GM19463 (cell line): ENCODE results near the gene MAP3K14.
A peak's percentile ranks its signal among the peaks of the same experiment; 100 is the strongest.

Experiments
- ATAC-seq: cut with Tn5 transposase; IDR thresholded peaks from one replicate; pipeline ENCODE4 v1.9.1; 2021; ENCODE audit warnings: mild to moderate bottlenecking, moderate library complexity; ENCODE audit not compliant: unreplicated experiment

The MAP3K14 gene

GRCh38 chr17:45238155-45238774, 78.6 kb downstream of the MAP3K14 start:
- no peak for ATAC-seq

DNA sequence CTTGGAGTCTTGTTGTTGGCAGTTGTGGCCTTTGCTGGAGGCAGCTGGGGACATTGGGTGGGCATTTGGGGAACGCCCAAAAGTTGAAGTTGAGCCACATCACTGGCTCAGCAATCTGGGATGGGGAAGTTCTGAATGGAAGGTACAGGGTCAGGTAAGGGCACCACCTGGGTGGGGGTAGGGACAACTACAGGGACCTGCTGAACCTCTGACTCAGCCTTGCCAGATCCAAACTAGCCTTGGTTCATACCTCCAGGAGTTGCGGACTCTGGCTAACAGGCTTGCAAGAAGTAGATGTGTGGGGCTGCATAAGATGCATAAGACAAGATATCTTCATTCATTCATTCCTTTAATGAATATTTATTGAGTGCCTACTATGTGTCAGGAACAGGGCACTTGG, 79.1 kb downstream of the MAP3K14 start:
- ATAC-seq = no peak

DNA sequence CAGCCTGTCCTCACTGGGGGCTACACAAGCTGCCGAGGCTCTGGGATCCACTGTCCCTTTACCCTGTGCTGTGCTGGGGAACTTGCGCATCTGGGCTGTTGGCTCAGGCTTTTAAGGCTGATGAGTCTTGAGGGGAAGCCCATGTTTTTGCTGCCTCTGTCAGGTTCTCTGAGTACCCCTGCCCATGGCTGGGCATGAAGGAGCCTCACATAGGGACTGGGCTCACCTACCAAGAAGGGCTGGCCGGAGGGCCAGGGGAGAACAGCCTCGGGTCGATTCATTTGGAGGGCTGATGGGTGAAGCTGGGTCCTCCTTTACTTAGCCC, 80.6 kb downstream of the MAP3K14 start:
- ATAC-seq = no peak

GRCh38 chr17:45235416-45236281, 81.2 kb downstream of the MAP3K14 start:
- ATAC-seq = no peak

DNA sequence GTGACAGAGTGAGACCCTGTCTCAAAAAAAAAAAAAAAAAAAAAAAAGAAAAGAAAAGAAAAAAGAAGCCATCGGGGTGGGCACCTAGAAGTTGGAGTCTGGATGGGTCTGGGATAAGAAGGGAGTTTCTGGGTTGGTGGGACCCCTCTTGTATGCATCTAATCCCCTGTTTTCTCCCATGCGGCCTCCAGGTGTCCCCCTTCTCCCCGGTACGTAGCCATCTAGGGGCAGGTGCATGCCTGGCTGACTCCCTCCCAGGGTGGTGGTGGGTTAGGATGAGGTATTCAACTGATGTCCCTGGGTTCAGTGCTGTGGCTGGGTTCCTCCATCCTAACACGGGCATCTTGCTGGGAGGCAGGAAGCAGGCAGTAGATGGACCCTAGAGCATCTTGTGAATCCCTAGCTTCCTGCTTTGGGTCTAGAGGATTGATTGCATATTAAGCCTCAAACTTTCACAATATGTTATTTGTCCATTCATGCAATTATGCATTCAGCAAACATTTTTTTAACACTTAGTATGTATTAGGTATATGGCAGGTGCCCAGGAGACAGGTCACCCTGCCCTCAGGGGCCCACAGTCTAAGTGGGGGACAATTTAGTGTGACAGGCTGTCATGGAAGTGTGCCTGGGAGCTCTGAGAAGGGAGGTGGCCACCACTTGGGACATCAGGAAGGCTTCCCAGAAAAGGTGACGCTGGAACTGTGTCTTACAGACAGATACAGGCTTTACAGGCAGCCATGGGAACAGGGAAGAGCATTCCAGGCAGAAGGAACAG, 82.0 kb downstream of the MAP3K14 start:
- ATAC-seq = no peak

- ATAC-seq = no peak
Observed at GRCh38 chr17:45233423-45233924, 83.3 kb downstream of the MAP3K14 start.

DNA sequence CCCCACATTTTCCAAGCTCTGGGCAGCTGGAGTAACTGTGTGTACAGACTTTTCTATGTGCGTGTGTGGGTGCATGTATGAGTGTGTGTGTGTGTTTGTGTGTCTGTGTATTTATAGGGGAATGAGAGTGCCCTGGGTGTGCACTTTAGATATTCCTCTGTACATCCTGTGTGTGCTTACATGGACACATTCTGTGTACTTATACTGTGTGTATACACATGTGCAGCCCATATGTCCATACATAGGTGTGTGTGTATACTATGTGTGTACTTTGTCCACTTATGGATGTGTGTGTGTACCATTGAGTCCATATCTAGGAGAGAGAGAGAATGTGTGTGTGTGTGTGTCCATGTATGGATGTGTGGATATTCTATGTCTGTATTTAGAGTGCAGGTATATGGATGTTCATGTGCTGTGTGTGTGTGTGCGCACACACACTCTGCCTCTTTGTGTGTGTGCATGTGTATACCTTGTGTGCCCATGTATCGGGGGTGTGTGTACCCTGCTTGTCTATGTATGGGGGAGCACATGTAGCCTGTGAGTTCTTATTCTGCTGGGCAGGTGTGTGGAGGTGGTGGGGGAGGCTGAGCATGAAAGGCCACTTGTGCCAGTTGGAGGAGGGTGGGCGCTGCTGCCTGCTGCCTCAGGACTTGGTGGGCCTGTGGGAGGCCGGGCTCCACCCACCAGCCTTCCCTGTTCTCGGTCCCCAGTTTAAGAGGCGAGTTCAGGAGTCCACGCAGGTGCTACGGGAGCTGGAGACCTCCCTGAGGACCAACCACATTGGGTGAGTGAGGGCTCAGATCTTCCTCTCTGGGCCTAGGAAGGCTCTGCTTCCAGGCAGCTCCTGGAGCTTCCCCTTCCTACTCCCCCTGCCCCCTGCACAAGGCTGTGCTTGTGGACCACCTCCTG, 84.1 kb downstream of the MAP3K14 start:
- ATAC-seq = no peak

DNA sequence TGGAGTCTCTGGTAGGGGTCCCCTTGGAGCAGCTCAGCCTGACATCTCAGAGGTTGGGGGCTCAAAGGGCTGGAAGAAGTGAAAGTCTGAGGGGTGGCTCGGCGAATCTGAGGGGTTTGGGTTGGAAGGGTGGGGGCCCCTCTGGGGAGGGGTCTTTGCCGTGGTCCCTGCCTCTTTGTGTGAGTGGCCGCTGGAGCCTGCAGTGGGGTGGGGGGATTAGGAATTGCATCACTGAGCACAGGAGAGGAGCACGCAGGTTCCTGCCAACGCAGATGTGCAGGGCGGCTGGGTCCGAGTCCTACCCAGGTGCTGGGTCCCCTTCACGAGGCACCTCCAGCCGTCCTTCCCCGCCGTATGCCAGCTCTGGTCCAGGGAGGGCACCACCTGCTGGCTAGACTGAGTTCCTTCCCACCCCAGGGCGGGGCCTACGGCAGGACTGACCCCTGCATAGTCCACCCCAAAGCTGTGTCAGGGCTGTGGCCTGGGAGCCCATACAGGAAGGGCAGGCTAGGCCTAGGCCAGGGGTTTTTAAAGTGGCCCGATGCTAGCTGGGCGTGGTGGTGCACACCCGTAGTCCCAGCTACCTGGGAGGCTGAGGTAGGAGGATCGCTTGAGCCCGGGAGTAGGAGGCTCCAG, 85.2 kb downstream of the MAP3K14 start:
- ATAC-seq = no peak

GRCh38 chr17:45230787-45231480, 85.9 kb downstream of the MAP3K14 start:
- no peak for ATAC-seq

GRCh38 chr17:45230410-45230786, 86.4 kb downstream of the MAP3K14 start:
- no peak for ATAC-seq

DNA sequence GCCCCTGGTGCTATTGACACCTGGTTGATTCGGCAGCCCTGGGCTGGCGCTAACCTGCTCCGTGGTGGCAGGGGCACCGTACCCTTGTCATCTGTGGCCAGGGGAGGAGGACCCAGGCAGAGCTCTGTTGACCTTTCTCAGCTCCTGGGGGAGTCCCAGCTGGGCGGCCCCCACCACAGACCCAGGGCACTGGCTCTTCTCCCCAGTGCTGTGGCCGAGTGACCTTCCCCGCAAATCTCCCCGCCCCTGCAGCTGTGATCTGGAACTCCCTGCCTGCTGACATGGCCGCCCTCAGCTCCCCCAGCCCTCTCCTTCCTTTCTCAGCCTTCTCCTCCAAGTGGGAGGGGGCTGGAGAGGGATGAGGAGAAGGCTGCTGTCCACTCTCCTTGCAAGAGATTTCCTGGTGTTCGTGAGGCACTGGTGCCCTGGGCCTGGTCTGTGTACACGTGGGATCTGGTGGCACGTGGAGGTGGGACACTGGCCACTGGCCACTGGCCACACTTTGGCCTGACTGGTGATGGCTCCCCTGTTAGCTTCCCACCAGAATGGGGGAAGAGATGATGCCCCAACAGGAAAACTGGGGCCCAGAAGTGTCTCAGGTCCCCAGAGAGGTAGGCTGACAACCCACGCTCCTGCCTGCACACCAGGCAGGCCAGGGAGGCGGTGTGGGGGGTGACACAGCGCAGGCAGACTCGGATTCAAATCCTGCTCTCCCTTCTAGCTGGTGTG, 87.0 kb downstream of the MAP3K14 start:
- ATAC-seq = no peak

DNA sequence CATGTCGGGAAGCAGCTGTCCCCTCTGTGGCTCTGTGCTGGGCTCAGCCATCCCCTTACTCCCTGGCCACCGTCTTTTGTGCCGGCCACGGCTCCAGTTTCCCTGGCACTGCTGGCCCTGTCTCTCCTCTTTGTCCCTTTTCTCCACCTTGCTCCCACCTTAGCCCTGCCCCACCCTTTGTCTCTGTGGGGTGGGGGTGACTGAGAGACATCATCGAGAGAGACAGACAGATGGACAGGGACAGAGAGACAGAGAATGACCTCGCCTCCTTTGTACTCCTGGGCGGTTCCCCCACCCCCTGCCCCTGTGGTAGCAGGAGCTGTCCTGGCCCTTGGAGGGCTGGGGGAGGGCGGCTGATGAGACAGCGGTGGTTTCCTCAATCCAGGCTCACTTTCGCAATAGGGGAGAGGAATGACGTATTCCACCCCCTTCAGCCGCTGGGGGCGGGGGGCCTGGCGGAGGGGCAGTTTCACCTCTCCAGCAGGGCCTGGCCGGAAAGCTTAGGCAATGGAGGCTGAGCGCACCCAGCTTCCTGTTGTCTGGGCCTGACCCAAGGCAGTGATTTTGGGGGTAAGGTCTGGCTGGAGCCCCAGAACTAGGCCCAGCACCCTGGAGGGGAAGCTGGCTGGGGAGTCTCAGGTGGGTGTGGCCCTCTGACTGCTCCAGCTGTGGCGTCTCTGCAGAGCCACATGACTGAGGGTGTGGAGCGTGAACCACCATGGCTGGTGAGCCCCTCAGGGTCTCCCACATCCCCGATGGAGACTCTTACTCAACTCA, 87.9 kb downstream of the MAP3K14 start:
- peak; percentile 37 for ATAC-seq

DNA sequence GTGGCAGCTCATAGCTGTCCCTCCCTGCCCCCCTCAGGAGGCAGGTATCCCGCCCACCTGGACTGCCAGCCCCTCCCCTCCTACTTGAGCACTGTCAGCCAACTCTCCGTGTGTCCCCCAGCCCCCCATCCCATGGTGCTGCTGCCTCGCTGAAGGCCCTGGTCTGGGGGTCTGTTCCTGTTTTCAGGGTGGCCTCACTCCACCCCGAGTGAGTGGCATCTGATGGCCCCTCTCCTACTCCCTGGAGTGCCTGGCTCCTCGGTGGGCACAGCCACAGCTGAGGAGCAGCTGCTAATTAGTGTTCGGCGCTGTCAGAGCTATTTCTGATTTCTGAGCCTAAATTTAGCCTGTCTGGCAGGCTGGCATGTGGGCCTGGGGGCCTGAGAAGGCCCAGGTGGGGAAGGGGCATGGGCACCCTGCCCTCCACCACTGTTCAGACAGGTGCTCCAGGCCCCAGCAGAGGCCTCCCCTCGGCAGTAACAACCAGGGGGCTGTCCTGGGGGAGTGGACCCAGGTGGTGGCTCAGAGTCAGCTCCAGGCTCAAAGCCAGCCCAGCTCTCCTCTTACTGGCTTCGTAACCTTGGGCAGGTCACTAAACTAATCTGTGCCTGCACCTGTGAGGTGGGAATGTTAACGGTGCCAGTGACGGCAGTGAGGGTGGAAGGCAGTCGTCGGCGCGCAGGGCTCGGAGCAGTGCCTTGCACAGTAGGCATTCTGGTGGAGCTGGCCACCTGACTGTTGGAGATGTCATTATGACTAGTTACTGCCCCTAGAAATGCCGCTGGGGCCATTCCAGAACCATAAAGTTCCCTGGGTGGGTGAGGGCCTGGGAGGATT, 88.7 kb downstream of the MAP3K14 start:
- ATAC-seq = no peak

DNA sequence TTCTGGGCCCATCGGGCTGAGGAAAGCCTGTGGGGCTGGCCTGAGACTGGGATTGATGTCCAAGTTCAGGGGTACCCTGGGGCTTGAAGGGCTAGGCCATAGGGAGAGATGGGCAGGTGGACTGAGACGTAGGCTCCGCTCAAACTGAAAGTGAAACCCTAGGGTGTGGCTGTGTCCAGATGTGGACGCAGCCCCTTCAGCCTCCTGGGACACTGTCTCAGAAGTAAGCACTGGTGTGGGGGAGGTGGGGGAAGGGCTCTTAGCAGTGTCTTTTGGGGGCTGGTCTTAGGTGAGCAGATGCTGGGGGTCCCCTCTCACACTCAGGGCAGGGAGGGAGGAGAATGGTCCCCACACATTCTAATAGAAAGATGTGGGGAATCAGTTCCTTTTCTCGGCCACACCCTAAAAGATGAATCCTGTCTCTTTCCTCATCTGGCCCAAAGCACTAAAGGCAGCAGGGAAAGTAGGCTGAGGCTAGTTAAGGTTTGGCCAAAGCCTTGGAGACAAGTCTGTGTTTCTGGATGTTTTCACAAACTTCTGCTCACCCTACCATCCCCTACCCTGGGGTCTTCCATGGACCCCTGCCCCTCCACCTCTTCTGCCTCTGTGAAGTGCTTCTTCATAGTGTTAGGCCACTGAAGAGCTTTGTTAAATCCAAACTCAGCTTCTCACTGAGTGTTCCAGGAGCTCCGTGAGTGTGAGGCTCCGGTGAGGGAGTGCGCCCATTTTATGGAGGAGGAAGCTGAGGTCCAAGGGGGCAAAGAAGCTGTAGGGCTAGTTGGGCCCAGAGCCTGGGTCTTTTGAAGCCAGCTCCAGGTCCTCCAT, 89.5 kb downstream of the MAP3K14 start:
- ATAC-seq = no peak

GRCh38 chr17:45226576-45226975, 90.2 kb downstream of the MAP3K14 start:
- ATAC-seq = no peak

- ATAC-seq = peak; percentile 48
Observed at GRCh38 chr17:45225964-45226530, 90.8 kb downstream of the MAP3K14 start.
